ENCODE results near the gene NUMA1.

The NUMA1 gene

DNA sequence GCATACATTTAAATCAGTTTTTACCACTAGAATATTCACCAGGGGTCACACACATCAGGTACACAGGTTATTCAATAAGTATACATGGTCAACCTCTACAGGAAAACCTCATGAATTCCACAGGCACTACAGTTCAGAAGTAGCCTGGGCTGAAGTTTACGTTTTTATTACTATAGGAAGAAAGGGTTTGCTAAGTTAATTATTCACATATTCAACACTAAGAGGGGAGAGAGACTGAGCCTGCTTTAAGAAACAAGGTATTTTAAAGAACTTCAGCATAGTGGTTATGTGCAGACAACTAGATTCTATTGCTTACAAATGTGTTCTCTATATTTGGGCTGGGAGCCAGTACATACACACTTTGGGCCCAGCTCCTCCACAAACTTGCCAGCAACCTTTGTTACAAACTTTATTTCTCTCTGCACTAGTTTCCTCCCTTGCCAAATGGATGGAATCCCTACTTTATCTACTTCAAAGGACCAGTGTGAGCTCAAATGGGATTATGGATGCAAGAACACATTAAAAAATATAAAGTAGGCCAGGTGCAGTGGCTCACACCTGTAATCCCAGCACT is 49.8 kb downstream of the NUMA1 start:
- no peaks in the 10 kb centered on the region for H3K4me1 ChIP-seq (ENCODE audit: control insufficient read depth, low read depth, low read length)
- no peaks in the 10 kb centered on the region for H3K9me3 ChIP-seq (ENCODE audit: control insufficient read depth, low read depth, low read length)
- no peak overlapping the region for H3K9ac ChIP-seq (ENCODE audit: low read length)
- H3K4me3 ChIP-seq (ENCODE audit: low read length) = no peak overlapping the region
- no peak overlapping the region for H3K27ac ChIP-seq (ENCODE audit: low read length)
- H3K27me3 ChIP-seq (ENCODE audit: control insufficient read depth, insufficient read depth, low read length) = no peaks in the 10 kb centered on the region
- H3K36me3 ChIP-seq (ENCODE audit: control insufficient read depth, low read depth, low read length) = peaks cover 50% of the 10 kb centered on the region

DNA sequence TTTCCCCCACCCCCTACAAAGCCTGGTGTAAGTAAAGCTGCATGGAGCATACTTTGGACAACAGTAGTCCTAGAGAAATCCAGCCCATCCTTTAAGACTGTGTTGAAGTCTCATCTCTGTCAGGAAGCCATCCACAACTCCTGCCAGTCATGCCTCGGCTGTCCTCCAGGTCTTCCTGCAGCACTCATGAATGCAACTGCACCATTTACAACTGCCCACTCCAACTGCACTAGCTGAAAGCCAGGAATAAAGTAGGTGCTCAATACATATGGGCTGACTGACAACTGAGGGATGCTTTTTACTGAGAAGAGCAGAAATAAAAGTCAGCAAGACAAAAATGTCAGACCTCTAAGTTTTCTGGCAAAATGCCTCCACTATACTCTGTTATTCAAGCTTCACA is 54.3 kb downstream of the NUMA1 start:
- H3K4me1 ChIP-seq (ENCODE audit: control insufficient read depth, low read depth, low read length) = no peaks in the 10 kb centered on the region
- no peak overlapping the region for H3K4me3 ChIP-seq (ENCODE audit: low read length)
- H3K9ac ChIP-seq (ENCODE audit: low read length) = no peak overlapping the region
- no peak overlapping the region for H3K27ac ChIP-seq (ENCODE audit: low read length)
- H3K9me3 ChIP-seq (ENCODE audit: control insufficient read depth, low read depth, low read length) = no peaks in the 10 kb centered on the region
- no peaks in the 10 kb centered on the region for H3K27me3 ChIP-seq (ENCODE audit: control insufficient read depth, insufficient read depth, low read length)
- peaks cover 67% of the 10 kb centered on the region for H3K36me3 ChIP-seq (ENCODE audit: control insufficient read depth, low read depth, low read length)

DNA sequence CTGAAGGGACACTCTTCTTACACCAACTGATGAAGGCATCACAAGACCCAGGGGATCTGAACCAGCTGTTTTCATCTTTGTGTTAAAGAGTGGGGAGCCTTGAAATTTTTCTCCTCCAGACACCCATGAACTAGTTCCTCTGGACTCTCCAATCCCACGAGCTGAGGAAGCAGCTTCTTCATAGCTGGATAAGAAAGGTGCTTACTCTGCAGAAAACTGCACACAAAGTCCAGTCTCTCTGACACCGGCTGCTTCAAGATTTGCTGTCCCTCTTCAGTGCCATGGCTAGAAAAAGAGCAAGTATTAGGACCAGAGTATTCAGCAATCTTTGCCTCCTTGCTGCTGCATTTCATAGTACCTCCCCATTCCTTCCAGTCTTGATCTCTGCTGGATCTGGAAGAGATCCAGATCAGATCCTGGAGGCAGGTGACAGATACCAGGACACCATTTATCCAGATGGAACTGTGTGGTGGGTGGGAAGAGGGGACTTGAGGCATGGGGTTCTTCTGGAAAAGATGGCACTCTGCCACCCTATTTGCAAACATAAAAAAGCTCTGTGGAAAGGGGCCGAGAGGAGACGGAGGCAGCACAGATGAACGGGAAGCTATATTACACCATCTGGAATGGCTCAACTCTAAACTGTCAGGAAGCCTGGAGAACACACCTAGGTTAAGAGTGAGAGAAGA is 56.1 kb downstream of the NUMA1 start:
- Histone ChIP-seq H3K27me3 (ENCODE audit: control insufficient read depth, insufficient read depth, low read length) (no peaks in the 10 kb centered on the region), H3K9ac (ENCODE audit: low read length) (no peak overlapping the region), H3K36me3 (ENCODE audit: control insufficient read depth, low read depth, low read length) (peaks cover 74% of the 10 kb centered on the region), H3K9me3 (ENCODE audit: control insufficient read depth, low read depth, low read length) (no peaks in the 10 kb centered on the region), H3K27ac (ENCODE audit: low read length) (no peak overlapping the region), H3K4me3 (ENCODE audit: low read length) (no peak overlapping the region), H3K4me1 (ENCODE audit: control insufficient read depth, low read depth, low read length) (no peaks in the 10 kb centered on the region)

DNA sequence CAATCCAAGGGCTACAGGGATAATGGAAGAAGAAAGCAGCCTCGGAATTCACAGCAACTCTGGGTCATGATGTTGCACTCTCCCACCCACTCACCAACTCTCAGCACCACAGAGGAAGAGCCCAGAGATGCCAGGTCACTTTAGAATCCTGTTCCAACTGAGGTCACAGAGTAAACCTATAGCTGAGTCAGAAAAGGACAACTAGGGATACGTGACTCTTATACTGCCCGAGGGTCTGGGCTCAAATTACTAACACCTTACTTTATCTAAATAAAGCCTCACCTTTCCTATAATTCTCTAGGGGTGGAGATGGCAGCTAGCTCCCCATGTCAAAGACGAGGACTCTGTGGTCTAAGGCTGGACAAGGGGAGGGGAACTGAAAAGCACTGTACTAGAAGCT is 57.0 kb downstream of the NUMA1 start:
- Histone ChIP-seq H3K4me1 (ENCODE audit: control insufficient read depth, low read depth, low read length) (no peaks in the 10 kb centered on the region), H3K27ac (ENCODE audit: low read length) (no peak overlapping the region), H3K9me3 (ENCODE audit: control insufficient read depth, low read depth, low read length) (no peaks in the 10 kb centered on the region), H3K4me3 (ENCODE audit: low read length) (no peak overlapping the region), H3K27me3 (ENCODE audit: control insufficient read depth, insufficient read depth, low read length) (no peaks in the 10 kb centered on the region), H3K36me3 (ENCODE audit: control insufficient read depth, low read depth, low read length) (peaks cover 74% of the 10 kb centered on the region), H3K9ac (ENCODE audit: low read length) (no peak overlapping the region)

DNA sequence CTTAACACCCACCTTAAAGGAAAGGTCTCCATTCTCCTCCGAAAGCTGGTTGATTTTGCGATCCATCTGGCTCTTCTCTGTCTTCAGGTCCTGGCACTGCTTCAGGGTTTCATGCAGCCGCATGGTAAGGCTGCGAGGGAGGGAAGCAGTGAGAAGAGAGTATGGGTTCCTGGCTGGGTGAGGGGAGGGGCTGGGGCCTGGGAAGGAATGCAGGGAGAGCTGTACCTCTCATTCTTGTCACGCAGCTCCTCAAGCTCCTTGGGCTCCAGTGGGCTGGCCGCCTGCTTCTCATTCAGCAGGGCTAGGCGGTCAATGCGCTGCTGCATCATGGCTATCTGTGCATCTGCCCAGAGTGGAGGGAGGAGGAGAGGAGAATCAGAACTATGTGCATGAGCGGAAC is 62.2 kb downstream of the NUMA1 start:
- Histone ChIP-seq H3K4me3 (ENCODE audit: low read length) (no peak overlapping the region), H3K27me3 (ENCODE audit: control insufficient read depth, insufficient read depth, low read length) (no peaks in the 10 kb centered on the region), H3K36me3 (ENCODE audit: control insufficient read depth, low read depth, low read length) (peaks cover 97% of the 10 kb centered on the region), H3K9ac (ENCODE audit: low read length) (no peak overlapping the region), H3K4me1 (ENCODE audit: control insufficient read depth, low read depth, low read length) (no peaks in the 10 kb centered on the region), H3K9me3 (ENCODE audit: control insufficient read depth, low read depth, low read length) (no peaks in the 10 kb centered on the region), H3K27ac (ENCODE audit: low read length) (no peak overlapping the region)

DNA sequence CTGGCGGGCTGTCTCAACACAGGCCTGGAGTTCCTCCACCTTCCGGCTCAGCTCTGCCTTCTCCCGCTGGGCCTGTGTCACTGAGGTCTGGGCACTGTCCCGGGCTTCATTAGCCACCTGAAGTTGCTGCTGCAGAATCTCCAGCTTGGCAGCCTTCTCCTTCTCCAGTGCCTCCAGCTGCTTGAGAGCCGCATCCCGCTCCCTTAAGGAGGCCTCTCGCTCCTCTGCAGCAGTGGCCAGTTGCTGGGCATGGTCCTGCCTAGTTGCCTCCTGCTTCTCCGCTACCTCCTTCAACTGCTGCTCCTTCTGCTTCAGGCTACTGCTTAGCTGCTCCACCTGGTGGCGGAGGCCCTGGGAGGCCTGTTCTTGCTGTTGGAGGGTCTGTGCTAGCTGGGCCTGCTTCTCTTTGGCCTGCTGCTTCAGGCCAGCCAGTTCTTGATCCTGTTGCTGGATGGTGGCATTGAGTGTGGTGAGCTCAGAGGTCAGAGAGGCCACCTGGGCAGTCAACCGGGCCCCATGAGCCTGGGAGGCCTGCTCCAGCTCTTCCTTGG is 64.8 kb downstream of the NUMA1 start:
- Histone ChIP-seq H3K9me3 (ENCODE audit: control insufficient read depth, low read depth, low read length) (no peaks in the 10 kb centered on the region), H3K27ac (ENCODE audit: low read length) (no peak overlapping the region), H3K4me3 (ENCODE audit: low read length) (no peak overlapping the region), H3K27me3 (ENCODE audit: control insufficient read depth, insufficient read depth, low read length) (no peaks in the 10 kb centered on the region), H3K9ac (ENCODE audit: low read length) (no peak overlapping the region), H3K4me1 (ENCODE audit: control insufficient read depth, low read depth, low read length) (no peaks in the 10 kb centered on the region), H3K36me3 (ENCODE audit: control insufficient read depth, low read depth, low read length) (peaks cover 98% of the 10 kb centered on the region)

DNA sequence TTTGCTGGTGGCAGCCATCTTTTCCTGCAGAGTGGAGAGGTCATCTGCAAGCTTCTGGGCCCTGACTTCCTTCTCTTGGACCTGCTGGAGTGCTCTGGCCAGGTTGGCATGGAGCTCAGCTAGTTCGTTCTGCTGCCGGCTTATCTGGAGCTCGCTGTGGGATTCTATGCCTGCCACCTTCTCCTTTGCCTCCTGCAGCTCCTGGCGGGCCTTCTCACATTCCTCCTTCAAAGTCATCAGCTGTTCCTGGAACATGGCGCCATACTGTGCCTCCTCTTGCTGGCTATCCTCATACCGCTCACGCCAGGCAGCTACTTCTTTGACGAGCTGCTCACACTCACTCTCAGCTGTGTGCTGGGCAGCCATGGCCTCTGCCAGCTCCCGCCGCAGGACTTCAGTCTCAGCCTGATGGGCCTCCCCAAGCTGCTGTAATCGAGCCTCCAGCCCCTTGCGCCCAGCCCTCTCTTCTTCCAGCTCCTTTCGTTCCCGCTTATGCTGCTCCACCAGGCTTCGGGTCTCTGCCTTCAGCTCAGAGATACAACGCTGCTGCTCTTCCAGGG is 65.5 kb downstream of the NUMA1 start:
- Histone ChIP-seq H3K27ac (ENCODE audit: low read length) (no peak overlapping the region), H3K9ac (ENCODE audit: low read length) (no peak overlapping the region), H3K9me3 (ENCODE audit: control insufficient read depth, low read depth, low read length) (no peaks in the 10 kb centered on the region), H3K36me3 (ENCODE audit: control insufficient read depth, low read depth, low read length) (peaks cover 94% of the 10 kb centered on the region), H3K4me3 (ENCODE audit: low read length) (no peak overlapping the region), H3K4me1 (ENCODE audit: control insufficient read depth, low read depth, low read length) (no peaks in the 10 kb centered on the region), H3K27me3 (ENCODE audit: control insufficient read depth, insufficient read depth, low read length) (no peaks in the 10 kb centered on the region)

DNA sequence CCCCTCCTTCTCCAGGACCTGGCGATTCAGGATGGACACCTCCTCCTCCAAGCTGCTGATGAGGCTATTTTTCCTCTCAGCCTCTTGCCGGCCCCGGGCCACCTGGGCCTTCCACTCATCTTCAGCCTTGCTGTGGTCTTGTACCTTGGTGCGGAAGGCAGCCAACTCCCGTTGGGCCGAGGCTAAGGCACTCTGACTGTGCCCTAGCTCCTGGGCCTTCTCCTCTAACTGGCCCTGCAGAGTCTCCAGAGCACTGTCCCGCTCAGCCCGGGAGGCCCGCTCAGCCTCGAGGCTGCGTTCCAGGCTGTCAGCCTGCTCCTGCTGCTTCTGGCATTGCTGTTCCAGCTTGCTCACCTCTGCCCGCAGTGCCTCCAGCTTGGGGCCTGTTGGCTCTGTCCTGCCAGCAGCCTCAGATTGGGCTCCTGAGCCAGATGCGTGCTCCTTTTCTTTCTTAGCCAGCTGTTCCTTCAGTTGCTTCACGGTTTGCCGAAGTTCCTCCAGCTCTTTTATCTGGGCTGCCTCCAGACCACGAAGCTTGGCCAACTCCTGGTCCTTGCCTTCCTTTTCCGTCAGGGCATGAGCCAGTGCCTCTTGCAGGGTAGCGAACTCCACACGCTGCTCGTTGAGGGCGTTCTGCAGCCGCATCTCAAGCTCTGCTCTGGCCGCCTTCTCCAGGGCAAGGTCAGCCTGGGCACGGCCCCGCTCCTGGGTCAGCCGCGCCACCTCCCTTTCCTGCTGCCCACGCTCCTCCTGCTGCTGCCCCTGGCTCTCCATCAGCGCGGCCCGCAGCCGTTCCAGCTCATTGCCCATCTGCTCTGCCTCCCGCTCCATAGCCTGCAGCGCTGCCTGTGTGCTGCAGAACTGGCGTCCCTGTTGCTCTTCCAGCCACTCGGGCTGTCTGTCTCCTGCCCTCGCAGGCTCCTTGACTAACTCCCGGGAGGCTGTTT is 66.3 kb downstream of the NUMA1 start:
- H3K36me3 ChIP-seq (ENCODE audit: control insufficient read depth, low read depth, low read length) = peaks cover 87% of the 10 kb centered on the region

DNA sequence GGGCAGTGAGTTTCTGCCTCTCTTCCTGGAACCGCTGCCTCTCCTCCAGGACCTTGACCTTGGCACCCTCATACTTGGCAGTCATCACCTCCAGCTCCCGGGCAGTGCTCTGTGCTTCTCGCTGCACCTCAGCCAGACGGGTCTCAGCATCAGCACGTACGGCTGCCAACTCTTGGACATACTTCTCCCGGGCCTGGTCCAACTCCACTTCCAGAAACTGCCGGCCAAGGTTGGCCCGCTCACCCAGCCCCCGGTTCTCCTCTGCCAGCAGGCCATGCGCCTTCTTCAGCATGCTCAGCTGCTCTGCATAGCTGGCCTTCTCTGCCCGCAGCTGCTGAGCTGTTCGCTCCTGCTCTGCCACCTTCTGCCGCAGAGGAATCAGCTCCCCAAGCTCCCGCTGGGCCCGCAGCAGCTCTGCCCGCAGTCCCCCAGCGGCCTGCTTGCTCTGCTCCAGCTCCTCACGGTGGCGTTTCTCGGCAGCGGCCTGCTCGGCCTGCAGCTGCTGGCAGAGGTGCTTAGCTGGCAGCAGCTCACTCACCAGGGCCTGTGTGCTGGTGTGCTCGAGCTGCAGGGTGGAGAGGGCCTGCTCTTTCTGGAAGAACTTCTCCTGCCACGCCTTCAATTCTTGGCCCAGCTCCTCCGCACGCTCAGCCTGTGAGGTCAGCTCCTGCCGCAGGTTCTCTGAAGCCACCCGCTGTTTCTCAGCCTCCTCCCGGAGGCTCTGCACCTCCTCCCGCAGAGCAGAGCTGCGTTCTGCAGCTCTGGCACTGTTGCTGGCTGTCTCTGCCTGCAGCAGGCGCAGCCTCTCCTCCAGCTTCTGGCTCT is 67.2 kb downstream of the NUMA1 start:
- H3K9ac ChIP-seq (ENCODE audit: low read length) = no peak overlapping the region
- no peak overlapping the region for H3K4me3 ChIP-seq (ENCODE audit: low read length)
- H3K27ac ChIP-seq (ENCODE audit: low read length) = no peak overlapping the region
- no peaks in the 10 kb centered on the region for H3K27me3 ChIP-seq (ENCODE audit: control insufficient read depth, insufficient read depth, low read length)
- peaks cover 85% of the 10 kb centered on the region for H3K36me3 ChIP-seq (ENCODE audit: control insufficient read depth, low read depth, low read length)
- no peaks in the 10 kb centered on the region for H3K4me1 ChIP-seq (ENCODE audit: control insufficient read depth, low read depth, low read length)
- H3K9me3 ChIP-seq (ENCODE audit: control insufficient read depth, low read depth, low read length) = no peaks in the 10 kb centered on the region

More for the DNA sequence above, 66.3 kb downstream of the NUMA1 start:
- Histone ChIP-seq H3K4me1 (ENCODE audit: control insufficient read depth, low read depth, low read length) (no peaks in the 10 kb centered on the region), H3K9me3 (ENCODE audit: control insufficient read depth, low read depth, low read length) (no peaks in the 10 kb centered on the region), H3K27me3 (ENCODE audit: control insufficient read depth, insufficient read depth, low read length) (no peaks in the 10 kb centered on the region), H3K9ac (ENCODE audit: low read length) (no peak overlapping the region), H3K4me3 (ENCODE audit: low read length) (no peak overlapping the region), H3K27ac (ENCODE audit: low read length) (no peak overlapping the region)

DNA sequence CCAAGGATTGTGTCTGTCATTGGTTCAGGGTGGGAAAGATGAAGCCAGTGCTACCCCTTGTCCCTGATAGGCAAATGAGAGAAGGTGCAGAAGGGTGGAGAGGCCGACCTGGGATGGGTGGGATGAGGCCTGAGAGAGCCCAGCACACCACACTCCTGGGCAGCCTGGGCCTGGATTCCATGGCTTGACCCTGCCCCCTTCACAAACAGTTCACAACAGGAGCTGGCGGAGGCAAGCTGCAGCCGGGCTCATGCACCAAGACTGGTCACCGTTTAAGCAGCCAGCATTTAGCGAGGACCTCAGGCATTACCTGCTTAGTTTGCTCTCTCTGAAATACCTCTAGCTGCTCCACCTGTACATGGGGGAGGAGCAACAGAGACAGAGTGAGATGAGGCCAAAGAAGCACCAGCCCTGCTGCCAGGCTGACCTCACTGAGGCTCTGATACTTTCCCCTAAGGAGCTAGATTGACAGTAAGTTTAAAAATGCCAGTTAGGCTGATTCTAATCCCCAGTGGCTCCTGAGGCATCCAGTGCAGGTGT is 68.2 kb downstream of the NUMA1 start:
- Histone ChIP-seq H3K4me1 (ENCODE audit: control insufficient read depth, low read depth, low read length) (no peaks in the 10 kb centered on the region), H3K36me3 (ENCODE audit: control insufficient read depth, low read depth, low read length) (peaks cover 85% of the 10 kb centered on the region), H3K9me3 (ENCODE audit: control insufficient read depth, low read depth, low read length) (no peaks in the 10 kb centered on the region), H3K9ac (ENCODE audit: low read length) (no peak overlapping the region), H3K27ac (ENCODE audit: low read length) (no peak overlapping the region), H3K4me3 (ENCODE audit: low read length) (no peak overlapping the region), H3K27me3 (ENCODE audit: control insufficient read depth, insufficient read depth, low read length) (no peaks in the 10 kb centered on the region)

All from iPS-18a (cell line).